Caco-2 (cell line): ENCODE results near the gene MRTFA. TPM values are rescaled to one million over a fixed set of nuclear protein-coding genes. Genes with fewer than 3 reads are reported as not detected.

ENCODE experiments used
- BruUV-seq: library from RNA; stranded (reverse); fragments of 400-500 nt; replicated peaks from 2 replicates; lab custom pipeline; 2021; lab: Mats Ljungman, UMichigan
- CTCF ChIA-PET: fragments of 300-600 bp; sonication (Branson Sonifier 250); formaldehyde crosslinking; loops from one replicate; lab custom pipeline; 2022; ENCODE audit warnings: antibody characterized with exemption; lab: Charles Lee
- POLR2A ChIA-PET: fragments of 300-600 bp; sonication (Branson Sonifier 250); formaldehyde crosslinking; loops from one replicate; lab custom pipeline; 2022; ENCODE audit warnings: antibody characterized with exemption; lab: Charles Lee
- DNase-seq, 2 experiments: peaks; one replicate each; pipeline versions ENCODE4 v3.0.0 to v3.0.0-alpha.2; 2020 to 2022
- H3K27me3 ChIP-seq: replicated peaks from 2 replicates; pipeline ENCODE4 v1.6.0; 2011; ENCODE audit warnings: low read length; ENCODE audit not compliant: control insufficient read depth, insufficient read depth
- H3K36me3 ChIP-seq: 2 replicates; pipeline ENCODE4 v1.5.1; 2011; ENCODE audit warnings: low read length; ENCODE audit not compliant: control insufficient read depth, insufficient read depth
- H3K4me1 ChIP-seq: fragments of 250-450 bp; sonication (Bioruptor Pico); 2 replicates; pipeline ENCODE4 v1.5.1; 2020; ENCODE audit warnings: mild to moderate bottlenecking
- H3K4me3 ChIP-seq: 2 replicates; pipeline ENCODE4 v1.5.1; 2011; ENCODE audit warnings: low read depth, mild to moderate bottlenecking, control low read depth, low read length
- H3K9me3 ChIP-seq: fragments of 250-450 bp; sonication (Bioruptor Pico); 2 replicates; pipeline ENCODE4 v1.5.1; 2020; ENCODE audit warnings: mild to moderate bottlenecking, moderate library complexity
- H3K27ac Mint-ChIP-seq: one replicate; pipeline ENCODE4 v1.8.0; 2022; ENCODE audit warnings: mixed read lengths; ENCODE audit not compliant: unreplicated experiment
- H3K27me3 Mint-ChIP-seq: one replicate; pipeline ENCODE4 v1.8.0; 2022; ENCODE audit warnings: mixed read lengths; ENCODE audit not compliant: insufficient read depth, unreplicated experiment
- H3K36me3 Mint-ChIP-seq: one replicate; pipeline ENCODE4 v1.8.0; 2022; ENCODE audit warnings: mild to moderate bottlenecking, mixed read lengths; ENCODE audit not compliant: insufficient read depth, unreplicated experiment
- H3K4me1 Mint-ChIP-seq: one replicate; pipeline ENCODE4 v1.8.0; 2022; ENCODE audit warnings: low read depth, mixed read lengths; ENCODE audit not compliant: unreplicated experiment
- H3K4me3 Mint-ChIP-seq: one replicate; pipeline ENCODE4 v1.8.0; 2022; ENCODE audit warnings: mild to moderate bottlenecking, moderate library complexity, mixed read lengths; ENCODE audit not compliant: unreplicated experiment
- H3K9me3 Mint-ChIP-seq: one replicate; pipeline ENCODE4 v1.8.0; 2022; ENCODE audit warnings: mixed read lengths; ENCODE audit not compliant: unreplicated experiment
- CTCF ChIP-seq, 2 experiments: fragments of 200-600 bp in 1 of 2; IDR thresholded peaks; 1 replicate in 1 of 2; 2 replicates in 1 of 2; pipeline versions ENCODE4 v1.5.1 to v1.8.0; 2011 to 2022; ENCODE audit warnings: antibody characterized with exemption in 1 of 2, control low read depth in 1 of 2, inconsistent platforms in 1 of 2, low read depth in 1 of 2, low read length in 1 of 2, mild to moderate bottlenecking in 1 of 2, moderate library complexity in 1 of 2; ENCODE audit not compliant: insufficient read depth in 1 of 2, severe bottlenecking in 1 of 2, unreplicated experiment in 1 of 2
- intact Hi-C: fragments of 100-400 bp; cut with micrococcal nuclease; formaldehyde crosslinking; loops from one replicate; pipeline ENCODE4 v1.10.0; 2022; ENCODE audit not compliant: unreplicated experiment
- total RNA-seq: library from RNA; stranded (reverse); gene quantifications from 2 replicates; pipeline ENCODE4 v1.2.3, GENCODE V29; 2022

MRTFA gene
- total RNA-seq, 1 experiment from 2014 or later = 38.7 TPM

GRCh38 chr22:40453671-40454070 is 182.8 kb downstream of the MRTFA start:
- Mint-ChIP-seq H3K4me1 (peaks cover 6% of the 10 kb centered on the region), H3K27me3 (no peaks in the 10 kb centered on the region), H3K9me3 (no peaks in the 10 kb centered on the region), H3K4me3 (no peak overlapping the region), H3K27ac (no peak overlapping the region), H3K36me3 (peaks cover 13% of the 10 kb centered on the region)
- no peaks in the 10 kb centered on the region for H3K9me3 ChIP-seq
- H3K4me1 ChIP-seq = no peaks in the 10 kb centered on the region
- CTCF ChIA-PET = interaction anchor here (1.7 kb wide), 1 partner anchor 17 kb away, joined by 7 read pairs; no protein-coding TSS in a partner anchor
- DNase-seq = no peak
- TF ChIP-seq CTCF (IDR thresholded peaks at IDR 0.05; ENCODE audit: insufficient read depth in 1 of 2, low read depth in 1 of 2, low read length in 1 of 2, severe bottlenecking in 1 of 2, unreplicated experiment in 1 of 2) = no peak
- POLR2A ChIA-PET = no interaction called here
- no TSS peak for BruUV-seq
- no peaks in the 10 kb centered on the region for H3K27me3 ChIP-seq
- no peak overlapping the region for H3K4me3 ChIP-seq
- no peaks in the 10 kb centered on the region for H3K36me3 ChIP-seq
- intact Hi-C loops = no loop called here

GRCh38 chr22:40452730-40453487 is 183.6 kb downstream of the MRTFA start:
- H3K36me3 Mint-ChIP-seq = peaks cover 8% of the 10 kb centered on the region
- H3K9me3 ChIP-seq = no peaks in the 10 kb centered on the region
- no peaks in the 10 kb centered on the region for H3K4me1 Mint-ChIP-seq
- no TSS peak for BruUV-seq
- H3K4me3 ChIP-seq = no peak overlapping the region
- H3K27me3 Mint-ChIP-seq = no peaks in the 10 kb centered on the region
- H3K27ac Mint-ChIP-seq = no peak overlapping the region
- no peak for TF ChIP-seq CTCF (IDR thresholded peaks at IDR 0.05; ENCODE audit: insufficient read depth in 1 of 2, low read depth in 1 of 2, low read length in 1 of 2, severe bottlenecking in 1 of 2, unreplicated experiment in 1 of 2)
- intact Hi-C loops = no loop called here
- no peaks in the 10 kb centered on the region for H3K4me1 ChIP-seq
- no peaks in the 10 kb centered on the region for H3K36me3 ChIP-seq
- no peak overlapping the region for H3K4me3 Mint-ChIP-seq
- H3K27me3 ChIP-seq = no peaks in the 10 kb centered on the region
- ChIA-PET CTCF (interaction anchor here (1.7 kb wide), 1 partner anchor 16 kb away, joined by 7 read pairs; no protein-coding TSS in a partner anchor), POLR2A (no interaction called here)
- H3K9me3 Mint-ChIP-seq = no peaks in the 10 kb centered on the region
- no peak for DNase-seq

GRCh38 chr22:40451210-40451609 is 185.3 kb downstream of the MRTFA start:
- intact Hi-C loops = no loop called here
- ChIA-PET CTCF (no interaction called here), POLR2A (no interaction called here)
- Mint-ChIP-seq H3K27ac (no peak overlapping the region), H3K36me3 (peaks cover 8% of the 10 kb centered on the region), H3K9me3 (no peaks in the 10 kb centered on the region), H3K4me3 (no peak overlapping the region), H3K27me3 (no peaks in the 10 kb centered on the region), H3K4me1 (no peaks in the 10 kb centered on the region)
- H3K4me3 ChIP-seq = no peak overlapping the region
- DNase-seq = no peak
- no peaks in the 10 kb centered on the region for H3K27me3 ChIP-seq
- H3K4me1 ChIP-seq = no peaks in the 10 kb centered on the region
- no peaks in the 10 kb centered on the region for H3K9me3 ChIP-seq
- no peaks in the 10 kb centered on the region for H3K36me3 ChIP-seq
- BruUV-seq = no TSS peak
- no peak for TF ChIP-seq CTCF (IDR thresholded peaks at IDR 0.05; ENCODE audit: insufficient read depth in 1 of 2, low read depth in 1 of 2, low read length in 1 of 2, severe bottlenecking in 1 of 2, unreplicated experiment in 1 of 2)
